ENCODE data around the gene PAX4.
"Not testable (repeated sequence)": the region's sequence is repeated elsewhere in the genome, so short reads cannot be mapped to it uniquely, and the experiment has no call there.

The PAX4 gene

DNA sequence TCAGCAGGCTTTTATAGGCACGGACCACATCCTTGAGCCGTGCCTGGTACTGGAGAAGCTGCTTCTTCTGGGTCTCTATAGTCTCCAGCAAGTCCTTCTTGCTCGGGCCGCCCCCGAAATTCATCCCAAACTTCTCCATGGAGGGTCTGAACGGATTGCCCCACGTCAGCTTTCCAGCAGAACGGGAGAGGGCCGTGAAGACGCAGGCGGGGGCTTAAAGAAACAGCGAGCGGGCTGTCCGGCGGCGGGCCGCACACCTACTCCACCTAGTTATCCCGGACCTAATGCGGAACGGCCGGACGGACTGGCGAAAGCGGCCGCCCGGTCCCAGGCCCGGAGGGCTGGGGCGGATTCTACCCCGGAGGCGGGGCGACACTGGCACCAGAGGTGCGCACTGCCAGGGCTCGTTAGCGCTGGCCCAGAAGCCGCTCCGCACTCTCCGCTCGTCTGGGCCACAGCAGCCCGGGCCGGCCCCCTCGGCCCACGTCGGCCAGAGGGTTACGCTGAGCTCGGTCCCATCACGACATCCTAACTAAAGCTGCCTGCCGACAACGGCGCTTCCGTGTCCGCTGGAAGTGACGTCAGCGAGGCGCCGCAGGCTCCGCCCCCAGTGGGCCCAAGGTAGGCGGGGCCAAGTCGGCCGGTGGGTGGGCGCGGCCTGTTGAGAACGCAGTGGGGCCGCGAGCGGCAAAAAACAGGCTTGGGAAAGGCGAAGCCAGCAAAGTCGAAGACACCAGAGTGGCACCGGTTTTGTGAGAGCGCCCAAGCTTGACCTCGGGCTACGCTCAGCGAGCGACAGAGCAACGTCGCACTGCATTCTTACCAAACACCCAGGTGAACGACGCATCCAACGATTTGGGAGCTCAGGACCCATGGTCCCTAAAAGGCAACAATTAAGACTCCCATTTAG is 32.6 kb downstream of the PAX4 start, which contains the start of gene GCC1:
GCC1 (minus strand) TSS at position 553 of the 910 bp plus-strand sequence; CDS start at position 139, 414 bp downstream.
- DNase-seq: peak; percentile 93 to 96

DNA sequence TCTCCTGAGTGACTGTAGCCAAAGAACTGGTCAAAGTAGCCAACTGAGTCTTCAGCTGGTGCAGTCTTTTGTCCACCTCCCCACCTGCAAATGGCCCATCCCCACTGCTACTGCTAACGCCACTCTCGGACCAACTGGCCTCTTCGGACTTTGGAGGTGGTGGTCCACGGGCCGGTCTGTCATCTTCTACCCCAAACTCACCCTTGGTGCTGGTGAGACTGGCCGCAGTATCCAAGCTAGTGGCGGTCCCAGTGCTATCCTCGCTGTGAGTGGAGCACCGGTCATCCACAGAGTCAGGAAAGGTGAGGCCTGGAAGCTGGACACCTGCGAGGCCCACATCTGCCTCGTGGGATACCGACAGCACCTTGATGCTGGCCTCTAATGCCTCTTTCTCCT is 33.3 kb downstream of the PAX4 start:
- no peak for DNase-seq

DNA sequence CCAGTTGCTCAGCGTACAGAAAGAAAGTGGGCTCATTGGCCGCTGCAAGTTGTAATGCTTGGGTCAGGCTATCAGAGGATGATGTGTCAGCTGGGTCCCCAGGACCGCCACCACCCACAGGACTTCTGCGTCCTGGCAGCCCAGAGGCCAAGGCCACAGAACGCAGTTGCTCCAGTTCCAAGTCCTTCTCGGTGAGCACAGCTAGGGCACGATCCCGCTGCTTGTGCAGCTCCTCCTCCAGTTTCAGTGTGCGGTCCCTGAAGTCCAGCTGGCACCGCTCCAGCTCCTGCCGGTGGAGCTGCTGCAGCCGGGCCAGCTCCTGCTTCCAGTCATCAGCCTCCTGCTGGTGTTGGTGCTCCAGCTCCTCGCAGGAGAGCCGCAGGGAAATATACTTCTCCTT is 35.6 kb downstream of the PAX4 start:
- DNase-seq: no peak

DNA sequence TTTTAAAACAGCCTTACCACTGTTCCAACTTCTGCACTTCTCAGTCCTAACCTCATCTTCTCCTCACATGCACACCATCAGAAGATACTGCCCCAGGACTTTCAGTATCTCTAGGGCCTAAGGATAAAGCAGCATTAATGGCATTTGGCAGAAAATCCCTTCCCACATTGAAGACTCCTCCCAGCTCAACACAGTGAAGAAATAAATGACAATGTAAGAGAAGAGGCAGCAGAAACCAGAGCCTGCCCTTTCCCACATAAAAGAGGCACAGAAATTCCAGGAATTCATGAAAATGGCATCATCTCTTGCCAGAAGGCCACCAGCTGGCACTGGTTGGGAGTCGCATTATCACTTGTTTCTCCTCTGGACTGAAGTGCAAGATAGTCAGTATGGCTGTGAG is 36.2 kb downstream of the PAX4 start:
- no peak for DNase-seq

DNA sequence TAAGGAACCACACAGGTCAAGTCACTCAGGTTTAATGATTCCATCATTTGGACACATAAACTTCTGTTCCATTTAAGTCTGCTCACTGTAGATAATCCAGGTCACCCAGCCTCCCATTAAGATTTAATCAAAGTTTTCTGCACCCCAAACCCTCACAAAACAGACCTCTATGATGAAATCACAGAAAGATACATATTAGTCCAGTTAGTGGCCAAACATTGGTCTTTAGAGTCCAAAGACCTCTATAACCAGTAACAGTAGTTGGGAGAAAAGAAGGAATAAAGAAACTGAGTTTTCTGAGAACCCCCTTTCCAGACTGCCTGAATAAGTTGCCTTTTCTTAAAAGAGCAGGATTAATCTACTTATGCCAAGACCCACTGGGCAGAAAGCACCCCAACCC is 37.3 kb downstream of the PAX4 start:
- no peak for DNase-seq

DNA sequence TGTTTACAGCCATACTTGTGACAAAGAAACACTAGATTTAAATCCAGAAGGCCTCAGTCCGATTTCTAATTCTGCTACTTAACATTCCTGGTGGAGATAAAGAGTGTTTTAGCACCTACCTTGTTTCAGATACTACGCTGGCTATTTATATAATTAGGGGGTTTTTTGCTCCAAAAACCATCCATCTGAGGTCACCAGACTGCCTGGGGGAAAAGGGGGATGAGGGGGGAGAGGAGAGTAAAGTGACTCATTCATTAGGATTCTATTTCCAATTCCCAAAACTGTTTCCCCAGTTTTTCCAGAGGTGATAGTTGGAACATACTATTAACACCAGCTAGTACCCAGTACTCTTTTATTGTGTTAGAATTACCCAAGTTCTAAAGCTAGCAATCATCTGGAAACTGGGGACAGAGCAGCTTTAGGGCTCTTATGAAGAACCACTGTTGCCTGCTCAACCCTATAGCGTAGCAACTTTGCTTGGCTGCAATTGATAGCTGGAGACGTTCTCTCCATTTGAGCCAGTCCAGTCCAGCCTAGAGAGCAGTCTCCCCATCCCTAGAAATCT is 39.1 kb downstream of the PAX4 start:
- DNase-seq: no peak

DNA sequence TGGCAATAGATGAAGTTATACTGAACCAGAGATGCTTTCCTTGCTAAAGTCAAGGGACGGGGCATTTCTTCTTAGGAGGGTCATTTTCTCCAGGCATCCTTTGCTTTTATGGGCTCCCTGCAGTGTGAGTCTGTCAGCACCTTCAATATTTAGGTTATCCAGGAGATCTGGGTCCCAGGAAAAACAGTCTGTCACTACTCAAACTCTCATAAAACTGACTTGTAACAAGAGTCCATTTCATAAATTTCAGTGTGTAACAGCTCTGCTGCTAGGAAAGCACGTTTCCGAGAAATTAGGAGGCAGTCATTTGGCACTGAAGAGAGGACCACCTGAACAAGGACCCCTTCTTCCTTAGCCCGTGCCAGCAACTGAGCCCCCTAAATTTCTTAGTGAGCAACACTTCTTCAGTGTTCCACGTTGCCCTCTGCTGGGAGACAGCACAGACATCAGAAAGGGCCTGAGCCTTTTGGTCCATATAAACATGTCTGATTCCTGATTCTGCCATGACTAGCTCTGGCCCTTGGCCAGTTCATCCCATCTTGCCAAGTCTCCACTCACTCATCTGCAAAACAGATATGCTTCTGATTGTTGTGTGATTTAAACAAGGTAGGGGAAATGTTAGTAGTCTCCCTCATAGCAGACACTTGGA is 39.8 kb downstream of the PAX4 start:
- no peak for DNase-seq

DNA sequence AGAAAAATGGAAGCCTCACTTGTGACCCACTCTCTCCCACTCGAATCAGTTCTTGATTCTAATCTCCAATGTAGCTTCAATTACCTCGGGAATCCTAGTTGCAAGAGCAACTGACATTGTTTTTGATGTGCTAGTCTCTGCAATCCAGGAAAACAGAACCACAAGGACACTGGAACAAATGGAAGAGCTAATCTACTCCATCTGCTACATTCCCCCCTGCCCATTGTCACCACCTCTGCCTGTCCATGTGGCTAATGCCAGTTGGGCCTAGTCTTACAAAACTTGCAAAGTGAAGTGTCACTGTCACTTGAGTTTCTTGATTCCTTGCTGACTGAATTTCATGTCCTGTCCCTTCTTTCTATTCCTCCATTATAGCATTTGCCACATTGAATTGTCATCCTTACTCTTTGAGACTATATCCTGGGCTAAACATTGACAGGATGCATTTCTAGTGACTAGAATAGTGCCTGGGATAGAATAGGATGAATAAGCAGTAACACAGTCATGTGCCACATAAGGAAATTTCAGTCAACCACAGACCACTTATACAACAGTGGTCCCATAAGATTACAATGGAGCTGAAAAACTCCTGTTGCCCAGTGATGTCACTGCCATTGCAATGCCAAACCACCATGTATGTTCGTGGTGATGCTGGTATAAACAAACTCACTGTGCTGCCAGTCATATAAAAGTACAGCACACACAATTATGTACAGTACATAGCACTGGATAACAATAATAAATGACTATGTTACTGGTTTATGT is 46.0 kb downstream of the PAX4 start:
- no peak for DNase-seq

DNA sequence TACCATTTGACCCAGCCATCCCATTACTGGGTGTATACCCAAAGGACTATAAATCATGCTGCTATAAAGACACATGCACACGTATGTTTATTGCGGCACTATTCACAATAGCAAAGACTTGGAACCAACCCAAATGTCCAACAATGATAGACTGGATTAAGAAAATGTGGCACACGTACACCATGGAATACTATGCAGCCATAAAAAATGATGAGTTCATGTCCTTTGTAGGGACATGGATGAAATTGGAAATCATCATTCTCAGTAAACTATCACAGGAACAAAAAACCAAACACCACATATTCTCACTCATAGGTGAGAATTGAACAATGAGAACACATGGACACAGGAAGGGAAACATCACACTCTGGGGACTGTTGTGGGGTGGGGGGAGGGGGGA is 49.9 kb downstream of the PAX4 start:
- not testable (repeated sequence) for DNase-seq

DNA sequence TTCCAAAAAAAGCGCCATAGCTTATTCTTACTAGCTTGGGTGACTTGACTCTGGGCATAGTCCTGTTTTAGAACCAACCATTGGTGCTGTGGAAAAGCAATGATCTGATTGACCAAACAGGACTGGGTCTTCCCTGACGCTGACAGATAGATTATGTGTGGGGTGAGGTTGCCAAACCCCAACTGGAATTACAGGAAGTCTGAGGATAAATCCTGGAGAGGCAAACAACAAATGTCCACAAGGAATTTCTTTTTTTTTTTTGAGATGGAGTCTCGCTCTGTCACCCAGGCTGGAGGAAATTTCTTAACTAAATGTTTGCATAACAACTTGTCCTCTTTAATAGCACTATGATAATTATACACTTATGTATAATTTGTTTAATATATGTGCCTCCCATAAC is 51.7 kb downstream of the PAX4 start:
- DNase-seq: no peak

All from inflammatory macrophage (primary cell).